Tibial artery (tissue), 4 donors: ENCODE results near the gene KIF1C.

Source experiments
- DNase-seq, 2 donors: peaks; one replicate each; pipeline ENCODE4 v3.0.0-alpha.2; 2019
- H3K27ac ChIP-seq, 2 donors: fragments of 200-600 bp; sonication (generic) in 1 of 2; 1 replicate in 1 of 2; 2 replicates in 1 of 2; pipeline ENCODE4 v1.5.1; 2018 to 2019; ENCODE audit warnings: mild to moderate bottlenecking in 1 of 2
- H3K27me3 ChIP-seq, 2 donors: fragments of 200-600 bp; sonication (generic) in 1 of 2; one replicate each; pipeline versions ENCODE4 v1.5.1 to v1.6.0; 2016 to 2019
- H3K36me3 ChIP-seq, 3 donors: fragments of 200-600 bp; sonication (generic) in 2 of 3; one replicate each; pipeline ENCODE4 v1.5.1; 2016 to 2019; ENCODE audit warnings: mild to moderate bottlenecking in 2 of 3
- H3K4me1 ChIP-seq, 4 donors: fragments of 200-600 bp; sonication (generic) in 2 of 4; 1 replicate in 3 of 4; 2 replicates in 1 of 4; pipeline ENCODE4 v1.5.1; 2016 to 2019
- H3K4me3 ChIP-seq, 2 donors: fragments of 200-600 bp; sonication (generic) in 1 of 2; 1 replicate in 1 of 2; 2 replicates in 1 of 2; pipeline ENCODE4 v1.5.1; 2018 to 2019; ENCODE audit warnings: mild to moderate bottlenecking in 2 of 2
- H3K9me3 ChIP-seq, 3 donors: fragments of 200-600 bp; sonication (generic) in 1 of 3; one replicate each; pipeline ENCODE4 v1.5.1; 2016 to 2019
- CTCF ChIP-seq, 2 experiments: fragments of 200-600 bp in 1 of 2; fragments of 450-650 bp in 1 of 2; IDR thresholded peaks; one replicate each; pipeline ENCODE4 v1.5.1; 2017 to 2019; ENCODE audit warnings: antibody characterized with exemption in 2 of 2, mild to moderate bottlenecking in 1 of 2, moderate library complexity in 1 of 2
- intact Hi-C: fragments of 100-400 bp; cut with DNase I; formaldehyde crosslinking; loops from one replicate; pipeline ENCODE4 v1.15.0; 2023; ENCODE audit warnings: low total_unique reads

Gene KIF1C

GRCh38 chr17:4966844-4967538 lies 30.8 kb upstream of the KIF1C start:
- peak; percentile 99 for DNase-seq
- TF ChIP-seq CTCF (IDR thresholded peaks at IDR 0.05), result no peak
- Histone ChIP-seq H3K9me3 (no peaks in the 10 kb centered on the region), H3K4me1 (peaks cover 0 to 34% (median 32%) of the 10 kb centered on the region in 4 donors), H3K36me3 (peaks cover 3 to 23% (median 17%) of the 10 kb centered on the region in 3 donors), H3K27ac (peak overlapping the region; percentile 90 to 92), H3K4me3 (peak overlapping the region; percentile 66 to 75), H3K27me3 (no peaks in the 10 kb centered on the region)
- intact Hi-C loops, result loop anchor here (1.0 to 2.0 kb wide), 2 partner anchors 18 to 30 kb away; partner anchors contain the start of genes INCA1, KIF1C and PFN1

- Histone ChIP-seq H3K27me3 (no peaks in the 10 kb centered on the region), H3K27ac (peak within 1 kb of the TSS; percentile 90 to 92), H3K4me3 (peak within 1 kb of the TSS; percentile 66 to 75), H3K9me3 (no peaks in the 10 kb centered on the region), H3K4me1 (peaks cover 0 to 34% (median 32%) of the 10 kb centered on the region in 4 donors), H3K36me3 (peaks cover 10 to 31% (median 26%) of the 10 kb centered on the region in 3 donors)
- TF ChIP-seq CTCF (IDR thresholded peaks at IDR 0.05), result no peak
- intact Hi-C loops, result loop anchor here (1.0 to 2.0 kb wide), 2 partner anchors 19 to 29 kb away; partner anchors contain the start of genes INCA1, KIF1C and PFN1
- peak; percentile 93 to 97 for DNase-seq
Observed at GRCh38 chr17:4967539-4968485, 29.9 kb upstream of the KIF1C start, which contains the start of gene SPAG7. SPAG7 (minus strand) TSS chr17:4967817; CDS start chr17:4967804, 13 bp downstream.

- H3K9me3 ChIP-seq, result no peaks in the 10 kb centered on the region
- peak overlapping the region; percentile 90 to 92 for H3K27ac ChIP-seq
- H3K36me3 ChIP-seq, result peaks cover 15 to 39% (median 33%) of the 10 kb centered on the region in 3 donors
- intact Hi-C loops, result no loop called here
- peaks cover 0 to 34% (median 32%) of the 10 kb centered on the region in 4 donors for H3K4me1 ChIP-seq
- peak overlapping the region; percentile 66 to 75 for H3K4me3 ChIP-seq
- no peak for DNase-seq
- no peaks in the 10 kb centered on the region for H3K27me3 ChIP-seq
- TF ChIP-seq CTCF (IDR thresholded peaks at IDR 0.05), result no peak
Observed at GRCh38 chr17:4968486-4969046, 29.2 kb upstream of the KIF1C start.

GRCh38 chr17:4969047-4969550 lies 28.7 kb upstream of the KIF1C start:
- H3K9me3 ChIP-seq, result no peaks in the 10 kb centered on the region
- TF ChIP-seq CTCF (IDR thresholded peaks at IDR 0.05), result no peak
- H3K27ac ChIP-seq, result peak overlapping the region; percentile 90 to 92
- DNase-seq, result no peak
- H3K36me3 ChIP-seq, result peaks cover 15 to 44% (median 38%) of the 10 kb centered on the region in 3 donors
- intact Hi-C loops, result no loop called here
- peak overlapping the region; percentile 66 to 75 for H3K4me3 ChIP-seq
- H3K4me1 ChIP-seq, result peaks cover 0 to 34% (median 32%) of the 10 kb centered on the region in 4 donors
- no peaks in the 10 kb centered on the region for H3K27me3 ChIP-seq
